CD4-positive, alpha-beta T cell treated with Interleukin-4 for 1 hour (primary cell): ENCODE results near the gene PHETA2.
A peak's percentile ranks its signal among the peaks of the same experiment; 100 is the strongest.

Experiments
- DNase-seq, 2 donors: peaks; one replicate each; pipeline ENCODE4 v3.0.0-alpha.2; 2020 to 2022

The PHETA2 gene

GRCh38 chr22:42074132-42074811 is at the start of gene PHETA2:
Gene PHETA2, plus strand, starts transcription at chr22:42074248. Its CDS starts 3,046 bp downstream, at chr22:42077294.
- peak; percentile 64 to 65 for DNase-seq

- DNase-seq = no peak
Measured at GRCh38 chr22:42025421-42025820, 48.6 kb upstream of the PHETA2 start.

GRCh38 chr22:42026705-42027104 is 47.3 kb upstream of the PHETA2 start:
- no peak for DNase-seq

GRCh38 chr22:42033263-42034181 is 40.5 kb upstream of the PHETA2 start:
- DNase-seq = no peak

GRCh38 chr22:42035256-42035655 is 38.8 kb upstream of the PHETA2 start:
- no peak for DNase-seq

GRCh38 chr22:42039271-42039670 is 34.8 kb upstream of the PHETA2 start:
- DNase-seq = no peak

- DNase-seq = no peak
Measured at GRCh38 chr22:42041784-42042183, 32.3 kb upstream of the PHETA2 start.

- DNase-seq = no peak
Measured at GRCh38 chr22:42050641-42051180, 23.3 kb upstream of the PHETA2 start.

- no peak for DNase-seq
Measured at GRCh38 chr22:42052765-42053164, 21.3 kb upstream of the PHETA2 start.

- DNase-seq = no peak
Measured at GRCh38 chr22:42056757-42057511, 17.1 kb upstream of the PHETA2 start.

- no peak for DNase-seq
Measured at GRCh38 chr22:42060489-42060888, 13.6 kb upstream of the PHETA2 start.

GRCh38 chr22:42061041-42061440 is 13.0 kb upstream of the PHETA2 start:
- no peak for DNase-seq

- DNase-seq = no peak
Measured at GRCh38 chr22:42062506-42063170, 11.4 kb upstream of the PHETA2 start.

- DNase-seq = no peak
Measured at GRCh38 chr22:42064629-42065028, 9.4 kb upstream of the PHETA2 start.

- no peak for DNase-seq
Measured at GRCh38 chr22:42065438-42066125, 8.5 kb upstream of the PHETA2 start.

GRCh38 chr22:42066126-42066761 is 7.8 kb upstream of the PHETA2 start:
- DNase-seq = no peak

GRCh38 chr22:42066937-42067336 is 7.1 kb upstream of the PHETA2 start:
- no peak for DNase-seq

GRCh38 chr22:42067671-42068251 is 6.3 kb upstream of the PHETA2 start:
- DNase-seq = no peak

GRCh38 chr22:42068291-42068690 is 5.8 kb upstream of the PHETA2 start:
- no peak for DNase-seq

- peak in 1 of 2 donors; percentile 29 for DNase-seq
Measured at GRCh38 chr22:42069801-42070516, 4.1 kb upstream of the PHETA2 start.
